Measurements from ENCODE around the gene PRR32. TPM values are rescaled to one million over a fixed set of nuclear protein-coding genes. Genes with fewer than 3 reads are reported as not detected.

Gene PRR32
- total RNA-seq, 1 experiment from 2014 or later: not detected

GRCh38 chrX:126785539-126785938 lies 34.0 kb upstream of the PRR32 start (continued):
- TF ChIP-seq MAX (IDR thresholded peaks at IDR 0.05): no peak
- TF ChIP-seq EGR1 (IDR thresholded peaks at IDR 0.05; ENCODE audit: low read depth): no peak
- no peak for TF ChIP-seq TCF7L2 (IDR thresholded peaks at IDR 0.05; ENCODE audit: borderline replicate concordance, extremely low read depth, insufficient read depth, insufficient read length)

- Histone ChIP-seq H2AFZ (ENCODE audit: low read depth, low read length, poor library complexity, severe bottlenecking) (no peak overlapping the region), H3K79me2 (ENCODE audit: insufficient read depth, low read length) (no peaks in the 10 kb centered on the region), H3K36me3 (ENCODE audit: control insufficient read depth in 1 of 2, insufficient read depth in 2 of 2, low read length in 2 of 2) (no peaks in the 10 kb centered on the region), H3K4me2 (ENCODE audit: low read length) (no peak overlapping the region), H3K4me3 (replicated peaks in 1 of 2; ENCODE audit: low read depth in 1 of 2, low read length in 2 of 2) (no peak overlapping the region), H3K4me1 (ENCODE audit: control insufficient read depth in 1 of 2, insufficient read depth in 2 of 2, low read length in 2 of 2) (no peaks in the 10 kb centered on the region), H4K20me1 (ENCODE audit: insufficient read depth) (no peaks in the 10 kb centered on the region), H3K27ac (ENCODE audit: low read depth, low read length) (no peak overlapping the region), H3K9me2 (ENCODE audit: insufficient read depth) (no peaks in the 10 kb centered on the region), H3K9ac (ENCODE audit: low read length) (no peak overlapping the region), H3K9me3 (ENCODE audit: control insufficient read depth in 1 of 2, insufficient read depth in 1 of 2, low read depth in 1 of 2, low read length in 2 of 2) (no peaks in the 10 kb centered on the region), H3K27me3 (ENCODE audit: insufficient read depth, low read length) (no peaks in the 10 kb centered on the region)
- ChIA-PET CTCF (no interaction called here), POLR2A (no interaction called here), RAD21 (ENCODE audit: low non-redundant PET in 1 of 2, low total read pairs in 2 of 2, uncharacterized antibody in 2 of 2, unreplicated experiment in 2 of 2) (no interaction called here)
- ATAC-seq: no peak
- intact Hi-C loops (cut with micrococcal nuclease): no loop called here
- no TSS peak for BruUV-seq (replicated peaks)
- DNase-seq (ENCODE audit: low read depth, low spot score): no peak
- no peak for TF ChIP-seq SP1 (IDR thresholded peaks at IDR 0.05; ENCODE audit: low read depth)
- no peak for TF ChIP-seq ZNF274 (IDR thresholded peaks at IDR 0.05; ENCODE audit: low read depth, low read length)
- no peak for TF ChIP-seq POLR2A (IDR thresholded peaks at IDR 0.05; ENCODE audit: borderline replicate concordance, extremely low read depth, insufficient read depth, insufficient read length)
- TF ChIP-seq EZH2 (IDR thresholded peaks at IDR 0.05): no peak
- TF ChIP-seq EZH2phosphoT487 (IDR thresholded peaks at IDR 0.05; ENCODE audit: borderline replicate concordance): no peak
- no peak for TF ChIP-seq SIN3A (IDR thresholded peaks at IDR 0.05; ENCODE audit: low read depth)
- no peak for TF ChIP-seq RAD21 (IDR thresholded peaks at IDR 0.05; ENCODE audit: low read depth)
- no peak for TF ChIP-seq JUND (IDR thresholded peaks at IDR 0.05)
- TF ChIP-seq ATF3 (IDR thresholded peaks at IDR 0.05): no peak
- no peak for TF ChIP-seq YY1 (IDR thresholded peaks at IDR 0.05; ENCODE audit: extremely low read depth, insufficient replicate concordance, low read depth, low read length)
- no peak for TF ChIP-seq EGR1 (IDR thresholded peaks at IDR 0.05; ENCODE audit: low read depth)
- no peak for TF ChIP-seq ELF1 (IDR thresholded peaks at IDR 0.05; ENCODE audit: borderline replicate concordance, low read depth)
- TF ChIP-seq SRF (IDR thresholded peaks at IDR 0.05; ENCODE audit: low read depth): no peak
- TF ChIP-seq CBX3 (IDR thresholded peaks at IDR 0.05; ENCODE audit: low read depth): no peak
- TF ChIP-seq TCF7L2 (IDR thresholded peaks at IDR 0.05; ENCODE audit: borderline replicate concordance, extremely low read depth, insufficient read depth, insufficient read length): no peak
- no peak for TF ChIP-seq REST (IDR thresholded peaks at IDR 0.05; ENCODE audit: low read depth)
- no peak for TF ChIP-seq MAX (IDR thresholded peaks at IDR 0.05)
- TF ChIP-seq ZBTB33 (IDR thresholded peaks at IDR 0.05; ENCODE audit: extremely low read depth, insufficient replicate concordance, low read length): no peak
These were observed 20.5 kb upstream of the PRR32 start for GRCh38 chrX:126799059-126799458.
